GM19438 (cell line): ENCODE measurements around the gene TAF12.
A peak's percentile ranks its signal among the peaks of the same experiment; 100 is the strongest.
"Not testable (repeated sequence)": the region's sequence is repeated elsewhere in the genome, so short reads cannot be mapped to it uniquely, and the experiment has no call there.

Experiments
- ATAC-seq: cut with Tn5 transposase; IDR thresholded peaks from one replicate; pipeline ENCODE4 v1.9.1; 2021; ENCODE audit warnings: low read depth; ENCODE audit not compliant: unreplicated experiment

TAF12 gene

DNA sequence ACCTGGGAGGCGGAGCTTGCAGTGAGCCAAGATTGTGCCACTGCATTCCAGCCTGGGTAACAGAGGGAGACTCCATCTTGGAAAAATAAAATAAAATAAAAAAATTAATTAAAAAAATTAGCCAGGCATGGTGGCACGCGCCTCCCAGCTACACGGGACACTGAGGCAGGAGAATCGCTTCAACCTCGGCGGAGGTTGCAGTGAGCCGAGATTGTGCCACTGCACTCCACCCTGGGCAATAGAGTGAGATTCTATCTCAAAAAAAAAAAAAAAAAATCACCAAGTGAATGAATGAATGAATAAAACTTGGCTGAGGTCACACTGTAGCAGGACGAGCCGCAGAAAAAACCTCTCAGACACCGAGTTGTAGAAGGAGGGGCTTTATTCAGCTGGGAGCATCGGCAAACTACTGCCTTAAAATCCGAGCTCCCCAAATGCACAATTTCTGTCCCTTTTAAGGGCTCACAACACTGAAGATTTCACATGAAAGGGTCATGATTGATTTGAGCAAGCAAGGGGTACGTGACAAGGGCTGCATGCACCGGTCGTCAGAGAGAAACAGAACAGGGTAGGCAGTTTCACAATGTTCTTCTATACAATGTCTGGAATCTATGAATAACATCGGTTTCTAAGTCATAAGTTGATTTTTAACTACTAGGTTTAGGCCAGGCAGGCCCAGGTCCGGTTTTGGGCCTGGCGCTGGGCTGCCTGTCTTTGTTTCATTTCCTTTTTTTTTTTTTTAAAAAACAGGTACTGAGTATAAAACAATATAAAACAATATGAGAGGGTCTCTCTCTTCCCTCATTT is 56.1 kb downstream of the TAF12 start:
- ATAC-seq: not testable (repeated sequence)

GRCh38 chr1:28582248-28582615 is 60.6 kb downstream of the TAF12 start:
- ATAC-seq: no peak

DNA sequence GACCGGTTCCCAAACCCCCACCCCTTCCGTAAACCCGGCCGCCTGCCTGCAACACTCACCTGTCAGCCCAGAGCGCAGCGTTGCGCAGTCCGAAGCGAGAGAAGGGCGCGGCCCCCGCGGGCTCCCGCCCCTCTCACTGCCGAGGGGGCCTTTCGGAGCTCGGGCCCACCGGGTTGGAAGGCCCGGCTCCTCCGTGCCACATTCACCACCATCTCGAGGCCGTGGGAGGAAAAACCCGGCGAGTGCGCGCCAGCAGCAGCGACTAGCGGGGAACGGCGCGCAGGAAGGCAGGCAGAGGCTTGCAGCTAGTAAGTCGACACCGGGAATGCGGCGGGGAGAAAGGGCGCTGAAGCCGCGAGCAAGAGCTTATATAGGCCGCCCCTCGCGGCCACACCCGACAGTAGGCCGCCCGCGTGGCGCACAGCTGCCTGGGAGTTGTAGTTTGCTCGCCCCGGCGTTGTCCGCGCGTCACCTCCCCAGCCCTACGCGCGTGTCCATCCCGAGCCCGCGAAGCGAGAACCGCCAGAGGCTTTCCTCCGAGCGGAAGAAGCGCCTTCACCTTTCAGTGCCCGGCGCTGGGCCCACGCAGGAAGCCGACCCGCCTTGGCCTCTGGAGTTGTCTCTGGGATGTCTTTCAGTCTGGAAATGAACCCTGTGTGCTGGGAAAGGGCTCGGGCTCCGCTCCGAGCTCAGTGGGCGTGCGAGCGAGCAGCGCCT is 61.2 kb downstream of the TAF12 start:
- peak; percentile 80 for ATAC-seq

DNA sequence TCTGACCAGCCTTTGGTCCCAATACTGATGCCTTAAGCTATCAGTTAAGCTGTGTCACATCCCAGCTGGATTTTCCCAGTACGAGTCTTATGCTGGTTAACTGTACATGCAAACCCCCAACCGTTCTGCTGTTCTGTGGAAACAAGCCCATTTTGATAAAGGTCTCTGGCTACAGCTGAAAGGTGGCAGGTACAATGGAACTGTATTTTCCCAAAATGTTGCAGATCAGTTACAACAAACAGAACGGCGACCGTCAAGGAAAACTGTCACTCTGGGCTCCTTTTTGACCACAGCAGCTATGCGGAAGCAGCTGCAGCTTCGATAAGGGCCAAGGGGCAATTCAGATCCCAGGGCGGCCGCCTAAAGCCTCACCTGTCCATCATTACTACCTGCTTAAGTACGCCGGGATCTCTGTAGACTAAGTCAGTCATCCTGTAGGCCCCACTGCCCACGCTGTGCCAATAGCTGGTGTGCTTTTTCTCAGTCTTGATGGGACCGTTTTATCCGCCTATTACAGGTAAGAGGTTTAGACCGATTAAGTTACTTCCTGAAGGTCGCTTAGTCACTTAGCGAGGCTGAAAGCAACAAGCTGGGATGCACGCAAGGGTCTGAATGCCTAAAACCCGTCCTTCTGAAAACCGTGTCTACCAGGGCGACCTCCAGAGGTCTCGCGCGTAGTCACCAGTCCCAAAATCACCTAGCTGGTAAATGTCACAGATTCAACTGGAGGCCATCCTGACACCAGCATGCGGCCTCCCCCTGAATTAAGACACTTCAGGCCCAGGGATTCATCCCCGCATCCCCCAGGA is 61.9 kb downstream of the TAF12 start:
- ATAC-seq: peak; percentile 7

DNA sequence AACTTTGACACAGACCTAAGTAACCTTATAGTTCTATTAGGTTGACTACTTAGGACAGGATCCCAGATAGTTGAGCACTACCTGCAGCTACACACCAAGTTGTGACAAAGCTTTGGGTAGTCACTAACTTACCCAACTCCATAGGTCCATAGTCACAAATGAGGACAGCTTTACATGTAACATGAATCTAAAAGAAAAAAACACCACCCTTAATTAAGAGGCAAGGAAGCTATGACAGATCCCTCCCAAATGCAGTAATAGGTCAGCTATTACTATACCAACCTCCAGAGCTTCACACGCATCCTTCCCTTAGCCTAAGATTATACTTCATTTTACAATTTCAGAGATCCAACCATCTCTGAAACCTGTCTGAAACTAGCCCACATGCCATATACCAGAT is 63.5 kb downstream of the TAF12 start:
- ATAC-seq: no peak

DNA sequence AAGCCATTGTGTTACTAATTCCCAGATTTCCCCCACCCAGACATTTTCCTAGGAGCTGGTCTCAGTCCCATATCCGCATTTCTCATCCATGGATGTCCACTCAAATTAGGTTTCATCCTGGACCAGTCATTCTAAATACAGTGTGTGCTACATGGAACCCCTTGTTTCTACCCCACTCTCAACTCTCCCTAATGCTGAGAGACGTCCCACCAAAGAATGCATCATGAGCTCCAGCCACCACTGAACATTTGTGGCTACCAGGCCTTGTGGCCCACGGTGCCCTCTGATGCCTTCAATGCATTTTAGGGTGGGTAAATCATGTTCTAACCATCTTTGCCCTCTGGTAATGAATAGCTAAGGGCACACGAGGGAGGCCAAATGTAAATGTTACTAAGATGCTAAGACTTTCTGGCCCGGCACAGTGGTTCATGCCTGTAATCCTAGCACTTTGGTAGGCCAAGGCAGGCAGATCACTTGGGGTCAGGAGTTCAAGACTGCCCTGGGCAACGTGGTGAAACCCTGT is 64.1 kb downstream of the TAF12 start:
- no peak for ATAC-seq

GRCh38 chr1:28577738-28578536 is 64.9 kb downstream of the TAF12 start:
- no peak for ATAC-seq

GRCh38 chr1:28577052-28577678 is 65.7 kb downstream of the TAF12 start:
- no peak for ATAC-seq

GRCh38 chr1:28573564-28573963 is 69.3 kb downstream of the TAF12 start:
- ATAC-seq: no peak

- not testable (repeated sequence) for ATAC-seq
Observed at GRCh38 chr1:28572891-28573290, 70.0 kb downstream of the TAF12 start.

- ATAC-seq: no peak
Observed at GRCh38 chr1:28571911-28572310, 71.0 kb downstream of the TAF12 start.

DNA sequence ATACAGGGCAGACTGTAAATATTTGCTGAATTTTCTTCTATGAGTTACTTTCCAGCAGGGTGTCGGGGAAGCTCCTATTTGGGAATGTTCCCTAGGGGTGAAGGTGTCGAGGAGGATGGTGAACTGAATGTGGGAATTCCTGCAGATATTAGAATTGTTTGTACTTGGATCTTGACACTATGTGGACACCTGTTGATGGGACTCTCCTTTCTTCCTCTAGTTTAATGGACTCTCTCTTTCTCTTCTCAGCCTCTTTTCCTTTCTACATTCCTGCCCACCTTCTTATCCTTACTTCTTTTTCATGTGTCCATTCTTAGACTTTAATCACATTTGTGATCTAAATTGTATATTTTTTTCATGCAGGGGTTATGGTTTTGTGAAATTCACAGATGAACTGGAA is 75.9 kb downstream of the TAF12 start:
- no peak for ATAC-seq

DNA sequence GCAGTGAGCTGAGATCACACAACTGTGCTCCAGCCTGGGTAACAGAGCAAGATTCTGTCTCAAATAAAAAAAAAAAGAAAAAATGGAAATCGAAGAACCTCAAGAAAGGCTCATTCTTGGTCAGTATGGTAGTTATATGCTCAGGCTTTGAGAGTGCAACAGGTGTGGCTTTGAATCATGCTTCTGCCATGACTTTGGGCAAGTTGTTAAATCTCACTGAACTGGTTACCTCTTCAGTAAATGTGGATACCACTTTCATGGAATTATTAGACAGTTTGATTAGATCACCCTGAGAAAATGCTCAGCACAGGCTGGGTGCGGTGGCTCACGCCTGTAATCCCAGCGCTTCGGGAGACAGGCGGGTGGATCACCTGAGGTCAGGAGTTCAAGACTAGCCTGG is 77.1 kb downstream of the TAF12 start:
- no peak for ATAC-seq

DNA sequence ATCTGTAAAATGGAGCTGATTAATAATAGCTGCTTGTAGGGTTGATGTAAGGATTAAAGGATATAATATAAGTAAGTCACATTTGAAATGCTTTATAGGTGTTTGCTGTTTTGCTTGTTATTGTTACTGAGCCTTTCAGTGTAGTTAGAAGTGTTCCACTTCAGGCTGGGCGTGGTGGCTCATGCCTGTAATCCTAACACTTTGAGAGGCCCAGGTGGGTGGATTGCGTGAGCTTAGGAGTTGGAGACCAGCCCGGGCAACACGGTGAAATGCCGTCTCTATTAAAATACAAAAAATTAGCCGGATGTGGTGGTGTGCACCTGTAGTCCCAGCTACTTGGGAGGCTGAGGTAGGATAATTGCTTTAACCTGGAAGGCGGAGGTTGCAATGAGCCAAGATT is 77.8 kb downstream of the TAF12 start:
- ATAC-seq: no peak

DNA sequence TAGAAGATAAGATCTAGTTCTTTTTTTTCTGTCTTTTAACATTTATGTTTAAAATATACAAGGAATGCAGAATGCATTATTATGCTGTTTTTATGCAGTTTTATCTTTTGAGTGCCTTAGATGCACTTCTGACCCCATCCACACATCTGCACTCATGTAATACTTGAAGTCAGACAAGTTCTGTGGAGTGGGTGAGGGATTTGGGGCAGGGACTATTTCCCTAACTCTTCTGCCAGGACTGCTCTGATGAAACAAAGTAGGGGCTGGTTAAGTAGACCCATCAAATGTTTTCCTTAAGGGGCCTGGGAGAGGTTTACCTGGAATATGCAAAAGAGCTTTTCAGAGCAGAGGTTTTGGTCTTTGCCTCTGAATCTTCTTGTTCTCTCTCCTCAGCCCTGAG is 78.6 kb downstream of the TAF12 start:
- ATAC-seq: no peak

DNA sequence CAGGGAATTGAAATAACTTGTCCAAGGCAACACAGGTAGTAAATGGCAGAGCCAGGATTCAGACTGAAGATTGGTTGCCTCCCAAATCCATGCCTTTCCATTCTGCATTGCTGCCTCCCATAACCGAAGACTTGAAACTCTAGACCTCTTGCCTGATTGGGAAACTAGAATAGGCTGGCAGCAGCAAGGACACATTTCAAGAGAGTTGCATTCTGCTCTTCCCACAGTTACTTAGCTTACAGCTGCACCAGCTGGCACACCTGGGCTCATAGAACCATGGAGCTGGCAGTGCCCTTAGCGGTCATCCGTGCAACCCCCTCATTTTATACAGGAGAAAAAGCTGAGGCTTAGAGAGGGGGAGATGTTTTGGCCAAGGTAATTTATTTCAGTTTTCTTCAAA is 82.0 kb downstream of the TAF12 start:
- ATAC-seq: no peak
